ENCODE measurements around the gene DAG1. TPM values are rescaled to one million over a fixed set of nuclear protein-coding genes. Genes with fewer than 3 reads are reported as not detected.

DAG1 gene
- total RNA-seq, 1 donor from 2014 or later, result 46.8 TPM

DNA sequence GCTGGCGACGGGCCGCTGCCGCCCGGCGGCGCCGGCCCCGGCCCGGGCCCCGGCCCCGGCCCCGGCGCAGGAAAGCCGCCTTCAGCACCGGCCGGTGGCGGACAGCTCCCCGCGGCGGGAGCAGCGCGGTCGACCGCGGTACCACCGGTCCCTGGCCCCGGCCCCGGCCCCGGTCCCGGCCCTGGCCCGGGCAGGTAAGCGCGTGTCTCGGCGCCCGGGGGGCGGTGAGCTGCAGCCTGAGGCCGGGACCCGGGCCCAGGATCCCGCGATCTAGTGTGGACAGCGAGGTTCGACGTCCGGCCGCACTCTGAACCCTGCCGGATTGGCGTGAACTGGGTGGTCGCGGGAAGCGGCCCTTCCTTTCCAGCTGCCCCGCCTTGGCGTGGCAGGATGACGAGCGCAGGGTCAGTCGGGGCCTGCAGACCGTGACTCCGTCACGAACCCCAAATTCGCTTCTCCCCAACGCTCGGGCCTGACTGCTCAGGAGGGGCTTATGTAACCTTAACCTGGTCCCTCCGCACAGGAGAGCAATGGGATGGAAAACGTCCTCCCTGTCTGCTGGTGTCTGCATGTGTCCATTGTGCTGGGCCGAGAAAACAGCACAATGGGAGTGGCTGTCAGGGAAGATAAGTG is 84.7 kb downstream of the DAG1 start:
- Mint-ChIP-seq H3K4me3 (ENCODE audit: unreplicated experiment) (peak overlapping the region; percentile 96), H3K4me1 (ENCODE audit: low read depth, unreplicated experiment) (peaks cover 46% of the 10 kb centered on the region)
- peak; percentile 65 for DNase-seq

DNA sequence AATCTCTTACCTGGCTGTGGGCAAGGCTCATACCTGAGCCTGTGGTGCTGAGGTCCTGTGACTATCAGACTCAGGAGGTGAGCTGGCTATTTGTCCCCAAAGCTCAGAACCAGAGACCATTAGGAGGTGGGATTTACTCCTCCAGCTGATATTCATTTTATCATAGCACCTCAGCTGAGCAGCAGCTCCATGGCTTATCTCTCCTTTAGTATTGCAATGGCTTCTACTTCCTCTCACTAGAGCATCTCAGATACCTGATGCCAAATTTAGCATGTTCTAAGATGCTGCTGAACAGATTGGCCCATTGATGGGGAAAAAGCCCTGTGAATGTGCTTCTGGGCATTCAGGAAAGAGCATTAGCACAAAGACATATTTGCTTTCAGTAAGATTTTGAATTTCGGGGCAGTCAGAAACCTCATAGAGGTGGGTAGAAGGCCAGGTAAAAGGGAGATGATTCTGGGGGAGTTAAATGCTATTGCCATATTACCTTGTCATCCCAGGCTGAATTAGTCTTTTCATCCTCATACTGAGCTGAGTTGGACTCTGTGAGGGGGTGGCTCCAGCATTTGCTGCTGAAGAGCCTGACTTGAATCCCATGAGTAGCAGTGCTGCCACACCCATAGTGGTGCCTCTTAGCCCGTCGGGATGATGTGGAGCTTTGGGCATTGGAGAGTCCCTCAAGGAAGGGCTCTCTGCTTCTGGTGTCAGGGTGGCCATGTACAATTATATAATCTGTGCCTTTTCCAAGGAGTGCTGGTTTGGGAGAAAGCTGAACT is 86.6 kb downstream of the DAG1 start:
- DNase-seq, result no peak
- H3K27ac Mint-ChIP-seq (ENCODE audit: unreplicated experiment), result no peak overlapping the region
- peaks cover 42% of the 10 kb centered on the region for H3K4me1 Mint-ChIP-seq (ENCODE audit: low read depth, unreplicated experiment)
- no peaks in the 10 kb centered on the region for H3K36me3 Mint-ChIP-seq (ENCODE audit: unreplicated experiment)
- TF ChIP-seq, protein P1, sequence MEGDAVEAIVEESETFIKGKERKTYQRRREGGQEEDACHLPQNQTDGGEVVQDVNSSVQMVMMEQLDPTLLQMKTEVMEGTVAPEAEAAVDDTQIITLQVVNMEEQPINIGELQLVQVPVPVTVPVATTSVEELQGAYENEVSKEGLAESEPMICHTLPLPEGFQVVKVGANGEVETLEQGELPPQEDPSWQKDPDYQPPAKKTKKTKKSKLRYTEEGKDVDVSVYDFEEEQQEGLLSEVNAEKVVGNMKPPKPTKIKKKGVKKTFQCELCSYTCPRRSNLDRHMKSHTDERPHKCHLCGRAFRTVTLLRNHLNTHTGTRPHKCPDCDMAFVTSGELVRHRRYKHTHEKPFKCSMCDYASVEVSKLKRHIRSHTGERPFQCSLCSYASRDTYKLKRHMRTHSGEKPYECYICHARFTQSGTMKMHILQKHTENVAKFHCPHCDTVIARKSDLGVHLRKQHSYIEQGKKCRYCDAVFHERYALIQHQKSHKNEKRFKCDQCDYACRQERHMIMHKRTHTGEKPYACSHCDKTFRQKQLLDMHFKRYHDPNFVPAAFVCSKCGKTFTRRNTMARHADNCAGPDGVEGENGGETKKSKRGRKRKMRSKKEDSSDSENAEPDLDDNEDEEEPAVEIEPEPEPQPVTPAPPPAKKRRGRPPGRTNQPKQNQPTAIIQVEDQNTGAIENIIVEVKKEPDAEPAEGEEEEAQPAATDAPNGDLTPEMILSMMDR (IDR thresholded peaks at IDR 0.05; ENCODE audit: partially characterized antibody, unreplicated experiment), result no peak
- peak overlapping the region; percentile 96 for H3K4me3 Mint-ChIP-seq (ENCODE audit: unreplicated experiment)
- peaks cover 14% of the 10 kb centered on the region for H3K27me3 Mint-ChIP-seq (ENCODE audit: unreplicated experiment)
- H3K9me3 Mint-ChIP-seq (ENCODE audit: unreplicated experiment), result peaks cover 17% of the 10 kb centered on the region

More for the DNA sequence above, 84.7 kb downstream of the DAG1 start:
- TF ChIP-seq, protein P1 (IDR thresholded peaks at IDR 0.05; ENCODE audit: partially characterized antibody, unreplicated experiment), result no peak
- Mint-ChIP-seq H3K27ac (ENCODE audit: unreplicated experiment) (peak overlapping the region; percentile 93), H3K36me3 (ENCODE audit: unreplicated experiment) (no peaks in the 10 kb centered on the region), H3K9me3 (ENCODE audit: unreplicated experiment) (peaks cover 21% of the 10 kb centered on the region), H3K27me3 (ENCODE audit: unreplicated experiment) (peaks cover 15% of the 10 kb centered on the region)

DNA sequence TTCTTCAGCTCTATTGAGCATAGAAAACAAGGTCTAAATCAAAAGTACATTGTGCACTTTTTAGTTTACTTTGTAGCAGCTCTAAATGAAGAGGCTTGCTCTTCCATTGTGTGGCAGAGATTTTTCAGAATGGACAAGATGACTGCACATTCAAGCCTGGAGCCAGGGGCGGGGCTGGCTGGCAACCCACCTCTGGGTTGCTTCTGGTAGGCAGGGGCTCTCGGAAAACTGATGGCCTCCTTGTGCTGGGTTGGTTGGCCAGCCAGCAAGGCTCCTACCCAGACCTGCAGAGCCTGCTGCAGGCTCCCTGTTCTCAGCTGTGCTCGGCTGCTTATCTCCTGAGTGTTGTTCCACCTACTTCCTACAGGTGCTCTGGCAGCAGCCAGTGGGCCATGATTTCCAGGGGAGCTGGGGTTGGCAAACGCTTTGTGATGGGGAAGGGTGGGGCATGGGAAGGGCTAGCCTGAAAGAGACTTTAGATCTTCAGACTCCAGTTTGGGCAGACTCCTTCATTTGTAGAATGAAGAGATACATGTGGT is 93.0 kb downstream of the DAG1 start:
- Mint-ChIP-seq H3K27ac (ENCODE audit: unreplicated experiment) (no peak overlapping the region), H3K9me3 (ENCODE audit: unreplicated experiment) (peaks cover 4% of the 10 kb centered on the region), H3K27me3 (ENCODE audit: unreplicated experiment) (no peaks in the 10 kb centered on the region), H3K4me3 (ENCODE audit: unreplicated experiment) (no peak overlapping the region), H3K36me3 (ENCODE audit: unreplicated experiment) (no peaks in the 10 kb centered on the region), H3K4me1 (ENCODE audit: low read depth, unreplicated experiment) (peaks cover 13% of the 10 kb centered on the region)
- DNase-seq, result no peak
- TF ChIP-seq, protein P1 (IDR thresholded peaks at IDR 0.05; ENCODE audit: partially characterized antibody, unreplicated experiment), result peak; percentile 9

DNA sequence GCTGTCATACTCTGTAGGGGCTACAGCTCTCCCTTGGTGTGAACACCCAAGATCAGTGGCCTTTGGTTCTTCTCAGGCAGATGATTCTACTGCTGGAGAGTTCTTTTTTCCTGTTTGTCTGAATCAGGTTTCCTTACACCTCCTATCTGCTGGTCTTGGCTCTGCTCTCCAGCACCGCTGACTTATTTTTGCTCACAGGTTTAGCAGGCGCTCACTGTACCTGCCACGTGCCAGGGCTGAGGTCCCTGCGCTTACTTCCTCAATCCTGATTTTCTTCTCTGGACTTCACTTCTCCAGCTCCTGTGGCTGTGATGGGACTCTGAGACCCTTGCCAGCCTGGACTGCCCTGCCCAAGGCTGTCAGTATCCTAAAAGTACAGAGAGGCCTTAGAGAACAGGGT is 93.7 kb downstream of the DAG1 start:
- Mint-ChIP-seq H3K4me1 (ENCODE audit: low read depth, unreplicated experiment) (peaks cover 7% of the 10 kb centered on the region), H3K27me3 (ENCODE audit: unreplicated experiment) (no peaks in the 10 kb centered on the region), H3K4me3 (ENCODE audit: unreplicated experiment) (no peak overlapping the region), H3K36me3 (ENCODE audit: unreplicated experiment) (no peaks in the 10 kb centered on the region), H3K9me3 (ENCODE audit: unreplicated experiment) (peaks cover 2% of the 10 kb centered on the region), H3K27ac (ENCODE audit: unreplicated experiment) (no peak overlapping the region)
- TF ChIP-seq, protein P1 (IDR thresholded peaks at IDR 0.05; ENCODE audit: partially characterized antibody, unreplicated experiment), result no peak
- no peak for DNase-seq

DNA sequence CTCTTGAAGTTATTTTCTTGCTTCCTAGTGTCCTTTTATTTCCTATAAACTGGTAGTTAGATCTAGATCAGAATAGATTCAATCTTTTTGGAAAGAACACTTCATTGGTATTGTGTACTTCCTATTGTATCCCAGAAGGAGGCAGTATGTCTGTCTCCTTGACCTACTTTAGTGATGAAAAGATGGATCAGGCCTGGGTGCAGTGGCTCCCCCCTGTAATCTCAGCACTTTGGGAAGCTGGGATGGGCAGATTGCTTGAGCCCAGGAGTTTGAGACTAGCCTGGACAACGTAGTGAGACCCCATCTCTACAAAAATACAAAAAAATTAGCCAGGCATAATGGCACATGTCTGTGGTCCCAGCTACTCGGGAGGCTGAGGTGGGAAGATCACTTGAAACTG is 96.2 kb downstream of the DAG1 start:
- H3K9me3 Mint-ChIP-seq (ENCODE audit: unreplicated experiment), result peaks cover 3% of the 10 kb centered on the region
- H3K27me3 Mint-ChIP-seq (ENCODE audit: unreplicated experiment), result no peaks in the 10 kb centered on the region
- no peak overlapping the region for H3K4me3 Mint-ChIP-seq (ENCODE audit: unreplicated experiment)
- TF ChIP-seq, protein P1 (IDR thresholded peaks at IDR 0.05; ENCODE audit: partially characterized antibody, unreplicated experiment), result peak; percentile 17
- no peak for DNase-seq
- no peak overlapping the region for H3K27ac Mint-ChIP-seq (ENCODE audit: unreplicated experiment)
- H3K4me1 Mint-ChIP-seq (ENCODE audit: low read depth, unreplicated experiment), result peaks cover 10% of the 10 kb centered on the region
- H3K36me3 Mint-ChIP-seq (ENCODE audit: unreplicated experiment), result no peaks in the 10 kb centered on the region

All from glutamatergic neuron (in vitro differentiated cells).